Stimulated activated naive B cell treated with anti-CD40 and anti-IgM and Interleukin-4, amounts not matched to agents 10 μg/mL and 1 μg/mL and 100 μg/mL, for 72 hours (primary cell): ENCODE measurements around the gene C5orf63.

Experiments
- ATAC-seq, 2 donors: fragments of 150-1000 bp; cut with Tn5 transposase; replicated peaks; 2 replicates each; pipeline ENCODE4 v1.10.0; 2021; ENCODE audit warnings: moderate library complexity in 1 of 2
- DNase-seq: peaks from one replicate; pipeline ENCODE4 v3.0.0; 2021
- H3K27ac Mint-ChIP-seq: one replicate; pipeline ENCODE4 v1.8.0; 2022; ENCODE audit warnings: mild to moderate bottlenecking, mixed read lengths
- H3K27me3 Mint-ChIP-seq, 2 donors: one replicate each; pipeline ENCODE4 v1.8.0; 2022; ENCODE audit warnings: mixed read lengths in 2 of 2
- H3K36me3 Mint-ChIP-seq, 2 donors: one replicate each; pipeline ENCODE4 v1.8.0; 2022; ENCODE audit warnings: mixed read lengths in 2 of 2, mild to moderate bottlenecking in 1 of 2
- H3K4me1 Mint-ChIP-seq, 2 donors: one replicate each; pipeline ENCODE4 v1.8.0; 2022; ENCODE audit warnings: mixed read lengths in 2 of 2, mild to moderate bottlenecking in 1 of 2
- H3K4me3 Mint-ChIP-seq, 2 donors: one replicate each; pipeline ENCODE4 v1.8.0; 2022; ENCODE audit warnings: mild to moderate bottlenecking in 2 of 2, mixed read lengths in 2 of 2, moderate library complexity in 1 of 2
- H3K9me3 Mint-ChIP-seq, 2 donors: one replicate each; pipeline ENCODE4 v1.8.0; 2022; ENCODE audit warnings: mixed read lengths in 2 of 2, mild to moderate bottlenecking in 1 of 2

C5orf63 gene

DNA sequence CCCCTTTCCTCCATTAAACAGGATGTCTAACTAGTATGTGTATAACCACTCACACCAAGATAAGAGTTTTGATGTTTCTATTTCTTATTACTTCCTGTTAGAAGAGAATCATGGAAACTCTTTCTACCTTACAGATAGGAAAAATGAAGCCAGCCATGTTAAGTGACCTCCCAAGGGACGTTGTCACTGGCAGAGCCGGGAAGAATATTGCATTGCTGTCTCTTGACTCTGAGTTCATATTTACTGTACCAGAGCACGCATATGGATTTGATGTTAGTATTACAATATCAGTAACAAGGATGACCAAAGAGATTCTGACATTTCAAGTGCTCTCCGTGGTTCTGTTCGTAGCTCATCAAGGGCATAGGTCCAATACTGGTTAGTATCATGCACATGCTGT is 12.5 kb upstream of the C5orf63 start:
- Mint-ChIP-seq H3K4me1 (peaks cover 8 to 14% of the 10 kb centered on the region in 2 donors), H3K9me3 (no peaks in the 10 kb centered on the region), H3K27me3 (no peaks in the 10 kb centered on the region), H3K36me3 (no peaks in the 10 kb centered on the region), H3K4me3 (no peak overlapping the region), H3K27ac (no peak overlapping the region)
- DNase-seq (no peak), ATAC-seq (no peak)

DNA sequence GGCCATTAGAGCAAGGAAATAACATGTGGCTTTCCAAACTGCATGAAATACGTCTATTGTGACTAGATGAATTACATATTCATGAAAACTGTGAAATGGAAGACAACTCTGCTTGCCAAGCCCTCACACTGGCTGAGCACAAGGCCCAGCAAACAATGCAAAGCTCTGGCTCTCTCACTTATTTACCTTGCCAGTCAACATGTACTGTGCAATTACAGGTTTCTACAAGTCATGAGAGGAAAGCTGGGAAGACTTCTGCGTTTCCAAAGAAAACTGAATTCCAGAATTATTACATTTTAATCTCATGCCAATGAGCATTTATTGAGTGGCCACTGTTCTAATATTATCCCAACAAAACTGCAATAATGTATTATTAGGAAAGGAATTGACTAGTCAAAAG is 12.1 kb upstream of the C5orf63 start:
- H3K27ac Mint-ChIP-seq = no peak overlapping the region
- ATAC-seq (no peak), DNase-seq (no peak)
- no peaks in the 10 kb centered on the region for H3K9me3 Mint-ChIP-seq
- peaks cover 9 to 16% of the 10 kb centered on the region in 2 donors for H3K4me1 Mint-ChIP-seq
- no peak overlapping the region for H3K4me3 Mint-ChIP-seq
- H3K36me3 Mint-ChIP-seq = no peaks in the 10 kb centered on the region
- H3K27me3 Mint-ChIP-seq = peaks cover 0 to under 1% of the 10 kb centered on the region in 2 donors

DNA sequence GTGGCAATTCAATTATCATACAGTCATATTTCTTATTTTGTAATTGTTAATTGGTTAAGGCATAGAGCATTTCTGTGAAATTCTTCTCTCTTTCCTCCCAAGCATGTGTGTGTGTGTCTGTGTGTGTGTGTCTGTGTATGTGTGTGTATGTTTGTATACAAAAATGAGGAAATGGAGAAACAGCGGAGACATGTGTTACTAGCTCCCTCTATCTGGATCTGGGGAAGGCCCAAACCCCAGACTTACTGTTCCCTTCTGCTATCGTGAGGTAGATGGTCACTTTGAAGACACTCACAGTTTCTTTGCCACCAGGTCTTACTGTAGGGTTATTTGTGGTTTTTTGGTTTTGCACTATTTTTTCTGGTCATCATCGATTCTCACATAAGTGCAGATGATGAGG is 11.4 kb upstream of the C5orf63 start:
- Mint-ChIP-seq H3K9me3 (no peaks in the 10 kb centered on the region), H3K4me1 (peaks cover 12 to 21% of the 10 kb centered on the region in 2 donors), H3K27ac (no peak overlapping the region), H3K27me3 (peaks cover 0 to 5% of the 10 kb centered on the region in 2 donors), H3K36me3 (no peaks in the 10 kb centered on the region), H3K4me3 (no peak overlapping the region)
- ATAC-seq = no peak
- no peak for DNase-seq

DNA sequence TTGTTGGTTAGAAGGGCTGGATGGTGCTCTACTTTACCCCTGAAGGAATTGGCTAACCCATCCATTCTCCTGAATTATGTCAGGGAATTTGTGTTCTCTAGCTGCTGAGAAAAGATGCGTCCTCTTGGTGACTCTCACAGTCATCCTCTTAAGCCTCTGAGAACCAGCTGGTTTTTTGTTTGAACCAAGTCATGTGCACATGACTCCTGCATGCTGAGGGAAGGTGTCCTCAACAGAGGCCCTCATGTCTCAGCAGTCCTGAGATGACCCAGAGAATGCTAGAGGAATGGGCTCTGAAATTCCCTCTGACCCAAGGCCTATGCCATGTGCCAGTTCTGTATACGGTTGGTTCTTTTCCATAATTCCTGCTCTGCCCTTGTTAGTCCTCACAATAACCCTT is 10.4 kb upstream of the C5orf63 start:
- H3K4me1 Mint-ChIP-seq = peaks cover 7 to 14% of the 10 kb centered on the region in 2 donors
- H3K27ac Mint-ChIP-seq = no peak overlapping the region
- ATAC-seq (no peak), DNase-seq (no peak)
- peaks cover 0 to 5% of the 10 kb centered on the region in 2 donors for H3K27me3 Mint-ChIP-seq
- no peak overlapping the region for H3K4me3 Mint-ChIP-seq
- no peaks in the 10 kb centered on the region for H3K36me3 Mint-ChIP-seq
- no peaks in the 10 kb centered on the region for H3K9me3 Mint-ChIP-seq

DNA sequence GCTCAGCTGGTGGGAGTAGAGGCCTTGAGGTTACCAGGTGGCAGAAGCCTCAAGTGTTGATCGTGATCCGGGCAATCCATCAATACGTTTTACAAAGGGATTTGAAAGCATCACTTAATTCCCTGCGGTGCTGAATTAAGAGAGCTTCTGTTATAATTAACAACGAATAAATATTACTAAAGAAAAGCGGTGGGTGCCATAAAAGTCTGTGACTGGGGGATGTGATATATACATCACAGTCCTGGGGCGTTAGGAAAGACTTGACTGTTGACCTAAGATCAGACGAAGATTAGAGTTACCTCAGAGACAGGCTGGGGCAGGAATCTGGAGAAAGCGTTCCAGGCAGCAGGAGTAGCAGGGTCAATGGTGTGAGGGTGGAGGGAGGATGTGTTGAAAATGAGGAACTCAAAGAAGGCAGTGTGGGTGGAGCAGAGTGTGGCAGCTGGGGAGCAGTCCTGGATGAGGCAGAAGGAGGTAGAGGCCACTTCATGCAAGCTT is 6.7 kb upstream of the C5orf63 start:
- ATAC-seq (peak in 1 of 2 donors; percentile 52), DNase-seq (no peak)
- no peaks in the 10 kb centered on the region for H3K9me3 Mint-ChIP-seq
- H3K36me3 Mint-ChIP-seq = no peaks in the 10 kb centered on the region
- peaks cover 0 to 5% of the 10 kb centered on the region in 2 donors for H3K27me3 Mint-ChIP-seq
- H3K4me3 Mint-ChIP-seq = no peak overlapping the region
- H3K27ac Mint-ChIP-seq = no peak overlapping the region
- H3K4me1 Mint-ChIP-seq = peaks cover 4 to 7% of the 10 kb centered on the region in 2 donors

DNA sequence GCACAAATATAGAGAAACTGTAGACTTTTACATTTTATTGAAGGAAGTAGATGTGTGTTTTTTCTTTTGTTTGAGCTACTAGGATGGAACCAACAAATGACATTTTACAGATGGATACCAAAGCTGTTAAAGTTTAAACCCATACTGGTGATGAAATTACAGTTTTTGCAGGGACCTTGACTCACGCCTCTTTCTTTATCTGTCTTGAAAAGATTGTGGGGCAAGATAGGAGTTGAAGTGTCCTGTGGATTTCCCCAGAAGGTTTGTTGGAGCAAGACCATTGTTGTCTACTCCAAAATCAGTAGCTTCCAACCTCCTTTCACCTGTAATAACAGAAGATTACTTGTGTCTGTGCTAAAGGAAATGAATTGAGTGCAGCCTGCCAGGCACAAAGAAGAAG is 4.1 kb upstream of the C5orf63 start:
- H3K36me3 Mint-ChIP-seq = peaks cover 2 to 4% of the 10 kb centered on the region in 2 donors
- DNase-seq (no peak), ATAC-seq (no peak)
- H3K9me3 Mint-ChIP-seq = peaks cover 1 to 5% of the 10 kb centered on the region in 2 donors
- H3K27me3 Mint-ChIP-seq = peaks cover 0 to 5% of the 10 kb centered on the region in 2 donors
- peaks cover 7 to 8% of the 10 kb centered on the region in 2 donors for H3K4me1 Mint-ChIP-seq
- H3K4me3 Mint-ChIP-seq = no peak overlapping the region
- H3K27ac Mint-ChIP-seq = no peak overlapping the region

DNA sequence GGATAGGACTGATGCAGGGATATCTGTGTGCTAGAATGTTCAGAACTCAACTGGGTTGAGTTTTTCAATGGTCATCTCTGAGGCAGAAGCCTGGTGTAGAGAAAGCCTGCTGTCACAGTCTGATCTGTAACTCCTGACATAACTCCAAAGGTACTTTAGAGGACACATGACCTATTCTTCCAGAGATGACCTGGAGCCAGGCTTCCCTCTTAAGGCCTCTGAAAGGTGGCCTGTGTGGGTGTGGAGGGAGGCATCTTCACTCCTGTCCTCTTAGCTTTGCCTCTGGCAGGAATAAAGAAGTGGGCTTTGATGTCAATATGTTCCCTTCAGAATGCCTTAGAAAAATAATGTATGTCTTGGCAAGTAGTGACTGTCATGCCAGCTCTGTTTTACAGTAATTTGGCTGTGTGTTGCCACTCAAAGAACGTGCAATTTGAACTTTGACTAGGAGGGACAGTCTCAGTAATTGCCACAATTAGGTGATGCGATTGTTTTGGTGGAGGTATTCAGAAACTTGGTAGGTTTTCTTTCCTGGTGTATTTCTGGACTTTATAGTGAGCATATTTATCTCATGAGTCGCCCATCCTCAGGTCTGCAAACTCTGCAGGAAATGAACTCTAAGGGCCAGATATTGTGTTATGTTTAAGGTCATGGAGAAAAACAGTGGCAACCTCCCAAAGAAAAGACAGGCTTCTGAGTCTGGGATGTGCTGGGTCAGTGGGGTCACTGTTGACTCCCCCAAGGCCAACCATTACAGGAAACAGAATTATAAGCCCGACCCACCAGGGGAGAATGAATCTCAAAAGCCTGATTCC is 3.2 kb upstream of the C5orf63 start:
- no peak for ATAC-seq
- Mint-ChIP-seq H3K27ac (no peak overlapping the region), H3K27me3 (peaks cover 0 to 5% of the 10 kb centered on the region in 2 donors), H3K9me3 (peaks cover 1 to 5% of the 10 kb centered on the region in 2 donors), H3K4me1 (peaks cover 7 to 8% of the 10 kb centered on the region in 2 donors), H3K36me3 (peaks cover 2 to 4% of the 10 kb centered on the region in 2 donors), H3K4me3 (no peak overlapping the region)
- DNase-seq = no peak

DNA sequence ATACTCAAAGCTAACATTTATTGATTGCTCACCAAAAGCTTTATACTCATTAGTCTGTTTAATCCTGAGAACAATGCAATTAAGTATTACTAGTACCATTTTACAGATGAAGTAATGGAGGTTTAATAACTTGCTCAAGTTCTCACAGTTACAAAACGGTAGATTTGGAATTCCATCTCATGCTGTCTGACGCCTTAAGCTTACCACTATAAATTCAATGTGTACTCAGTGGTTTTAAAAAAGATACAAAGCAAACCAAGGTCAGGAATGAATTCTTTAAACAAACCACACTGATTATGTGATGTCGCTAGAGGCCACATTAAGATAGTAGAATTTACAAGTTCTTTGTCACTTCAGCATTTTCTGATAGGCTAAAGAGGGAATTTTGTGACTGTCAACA is 1.2 kb upstream of the C5orf63 start:
- peaks cover 0 to 4% of the 10 kb centered on the region in 2 donors for H3K4me1 Mint-ChIP-seq
- no peaks in the 10 kb centered on the region for H3K27me3 Mint-ChIP-seq
- no peak overlapping the region for H3K27ac Mint-ChIP-seq
- H3K9me3 Mint-ChIP-seq = peaks cover 1 to 5% of the 10 kb centered on the region in 2 donors
- ATAC-seq = no peak
- peaks cover 9 to 12% of the 10 kb centered on the region in 2 donors for H3K36me3 Mint-ChIP-seq
- DNase-seq = no peak
- H3K4me3 Mint-ChIP-seq = no peak overlapping the region

DNA sequence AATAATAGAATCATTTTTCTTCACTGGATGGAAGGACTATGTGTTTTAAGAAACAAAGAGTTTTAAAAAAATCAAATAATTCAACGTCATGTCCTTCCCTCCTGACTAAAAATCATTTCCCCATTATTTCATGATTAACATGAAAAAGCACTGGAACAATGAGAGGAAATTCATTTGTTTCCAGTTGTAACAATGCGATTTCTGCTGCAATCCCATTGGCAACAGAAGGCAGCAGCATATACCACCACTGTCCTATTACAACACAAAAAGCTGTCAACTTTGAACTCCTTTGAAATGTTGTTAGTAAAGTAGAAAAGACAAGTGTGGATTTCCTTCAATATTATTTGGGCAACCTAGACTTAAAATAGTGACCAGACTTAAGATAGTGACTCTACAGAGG is 3.1 kb downstream of the C5orf63 start:
- ATAC-seq = no peak
- no peak overlapping the region for H3K27ac Mint-ChIP-seq
- no peak for DNase-seq
- H3K9me3 Mint-ChIP-seq = peaks cover 1 to 5% of the 10 kb centered on the region in 2 donors
- H3K36me3 Mint-ChIP-seq = peaks cover 13 to 23% of the 10 kb centered on the region in 2 donors
- peaks cover 0 to 4% of the 10 kb centered on the region in 2 donors for H3K4me1 Mint-ChIP-seq
- H3K27me3 Mint-ChIP-seq = no peaks in the 10 kb centered on the region
- no peak overlapping the region for H3K4me3 Mint-ChIP-seq

DNA sequence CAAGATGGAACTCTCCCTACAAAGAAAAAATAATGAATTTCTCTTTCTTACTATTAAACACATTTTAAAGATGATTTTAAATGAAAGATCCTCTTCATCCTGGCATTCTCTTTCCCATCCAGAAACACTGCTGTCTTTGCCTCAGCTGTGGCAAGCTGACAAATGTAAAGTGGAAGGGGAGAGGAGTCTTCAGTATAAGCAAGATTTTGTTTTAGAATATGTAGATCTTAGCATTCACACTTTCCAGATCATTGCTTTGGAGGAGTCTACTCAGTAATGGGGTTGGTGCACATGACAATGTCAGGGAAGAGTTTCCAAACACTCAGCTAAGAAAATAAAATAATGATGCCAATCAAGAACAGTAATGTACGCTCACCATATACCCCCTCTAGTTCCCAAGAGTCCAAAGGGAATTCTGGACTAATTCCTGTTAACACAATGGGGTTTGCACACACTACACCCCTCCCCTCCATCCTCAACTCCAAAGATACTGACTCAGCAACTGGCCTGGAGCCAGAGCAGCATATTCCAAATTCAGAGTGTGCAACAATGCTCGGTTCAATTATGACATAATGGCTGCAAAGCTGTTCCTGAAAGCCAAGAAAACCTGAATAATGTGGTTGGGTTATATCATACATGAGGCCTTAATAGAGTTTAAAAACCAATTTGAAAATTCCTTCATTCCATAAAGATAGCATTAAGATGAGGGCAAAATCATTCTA is 4.6 kb downstream of the C5orf63 start:
- Mint-ChIP-seq H3K27me3 (no peaks in the 10 kb centered on the region), H3K9me3 (peaks cover 0 to under 1% of the 10 kb centered on the region in 2 donors), H3K4me3 (no peak overlapping the region), H3K27ac (no peak overlapping the region), H3K36me3 (peaks cover 13 to 19% of the 10 kb centered on the region in 2 donors), H3K4me1 (peaks cover 0 to 1% of the 10 kb centered on the region in 2 donors)
- ATAC-seq (no peak), DNase-seq (no peak)

DNA sequence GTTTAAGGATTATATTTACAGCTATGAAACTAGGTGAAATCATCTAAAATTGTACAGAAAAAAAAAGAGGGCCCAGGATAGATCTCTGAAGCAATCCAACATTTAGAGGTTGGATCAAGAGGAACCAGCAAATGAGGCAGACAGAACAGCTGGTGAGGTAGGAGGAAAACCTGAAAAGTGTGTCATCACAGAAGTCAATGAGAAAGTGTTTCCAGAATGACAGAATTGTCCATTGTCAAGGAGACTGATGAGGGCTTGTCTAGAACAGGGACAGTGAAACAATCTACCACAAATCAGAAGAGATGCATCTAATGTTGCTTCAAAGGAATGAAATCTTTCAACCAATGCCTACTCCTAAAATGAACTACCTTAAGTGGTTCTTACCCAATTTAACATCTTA is 6.6 kb downstream of the C5orf63 start:
- H3K4me1 Mint-ChIP-seq = no peaks in the 10 kb centered on the region
- H3K36me3 Mint-ChIP-seq = peaks cover 13 to 18% of the 10 kb centered on the region in 2 donors
- no peak overlapping the region for H3K4me3 Mint-ChIP-seq
- no peak overlapping the region for H3K27ac Mint-ChIP-seq
- ATAC-seq (no peak), DNase-seq (no peak)
- H3K9me3 Mint-ChIP-seq = no peaks in the 10 kb centered on the region
- no peaks in the 10 kb centered on the region for H3K27me3 Mint-ChIP-seq

DNA sequence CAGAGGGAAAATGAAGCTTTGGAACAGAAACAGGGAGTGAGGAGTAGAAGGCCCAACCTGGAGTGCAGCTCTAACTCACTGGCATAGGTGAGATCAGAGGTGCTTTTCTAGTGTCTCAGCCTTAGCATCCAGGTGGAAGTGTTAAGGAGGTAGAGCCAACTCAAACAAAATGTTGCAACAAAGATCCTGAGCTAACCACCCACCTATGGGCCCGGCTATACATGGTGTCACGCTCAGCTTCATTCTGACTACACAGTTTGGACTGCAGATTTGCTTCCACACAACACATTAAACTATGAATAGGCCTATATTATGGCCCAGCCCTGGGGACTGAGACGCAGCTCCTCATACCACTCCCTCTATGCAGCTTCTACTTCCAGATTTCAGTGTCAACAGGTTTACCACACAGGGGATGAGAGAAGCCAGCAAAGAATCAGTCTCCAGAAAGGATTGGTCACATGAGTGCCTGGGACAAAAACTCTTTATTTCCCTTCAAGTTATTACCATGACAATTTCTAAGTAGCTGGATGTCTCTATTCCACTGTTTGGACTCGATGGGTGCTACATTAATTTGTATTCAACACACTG is 9.0 kb downstream of the C5orf63 start:
- DNase-seq (no peak), ATAC-seq (no peak)
- Mint-ChIP-seq H3K27me3 (no peaks in the 10 kb centered on the region), H3K4me3 (no peak overlapping the region), H3K4me1 (peaks cover 4 to 12% of the 10 kb centered on the region in 2 donors), H3K27ac (no peak overlapping the region), H3K9me3 (no peaks in the 10 kb centered on the region), H3K36me3 (peaks cover 7 to 13% of the 10 kb centered on the region in 2 donors)

DNA sequence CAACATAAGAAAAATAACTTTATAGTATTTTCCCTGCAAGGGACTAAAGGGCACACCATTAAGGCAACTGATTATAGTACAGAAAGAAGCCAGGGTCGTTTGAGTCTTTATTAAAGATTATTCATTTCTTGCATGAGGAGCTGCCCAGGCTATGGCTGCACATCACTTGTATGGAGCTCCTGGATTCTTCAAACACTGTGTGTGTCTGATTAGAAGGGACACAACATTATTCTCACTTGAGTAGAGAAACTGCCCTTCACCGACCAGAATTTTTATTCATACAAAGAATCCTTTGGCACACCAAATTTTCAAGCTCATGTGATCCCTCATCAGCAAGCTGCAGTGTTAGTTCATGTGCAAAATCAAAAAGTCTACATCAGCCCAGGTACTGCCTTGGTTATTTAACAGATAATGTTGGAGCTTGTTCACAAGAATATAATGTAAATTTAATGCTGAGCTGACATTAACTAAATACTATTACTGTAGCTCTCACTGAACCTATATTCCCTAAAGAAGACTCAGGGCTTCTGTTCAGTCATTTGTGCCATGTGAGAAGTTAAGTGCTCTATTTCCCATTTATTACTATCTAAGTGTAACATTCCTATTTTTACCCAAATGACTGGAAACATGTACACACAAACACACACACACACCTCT is 9.9 kb downstream of the C5orf63 start:
- H3K4me1 Mint-ChIP-seq = peaks cover 4 to 12% of the 10 kb centered on the region in 2 donors
- H3K36me3 Mint-ChIP-seq = peaks cover 6 to 8% of the 10 kb centered on the region in 2 donors
- no peak for DNase-seq
- H3K4me3 Mint-ChIP-seq = no peak overlapping the region
- ATAC-seq = no peak
- H3K9me3 Mint-ChIP-seq = no peaks in the 10 kb centered on the region
- no peak overlapping the region for H3K27ac Mint-ChIP-seq
- H3K27me3 Mint-ChIP-seq = no peaks in the 10 kb centered on the region

DNA sequence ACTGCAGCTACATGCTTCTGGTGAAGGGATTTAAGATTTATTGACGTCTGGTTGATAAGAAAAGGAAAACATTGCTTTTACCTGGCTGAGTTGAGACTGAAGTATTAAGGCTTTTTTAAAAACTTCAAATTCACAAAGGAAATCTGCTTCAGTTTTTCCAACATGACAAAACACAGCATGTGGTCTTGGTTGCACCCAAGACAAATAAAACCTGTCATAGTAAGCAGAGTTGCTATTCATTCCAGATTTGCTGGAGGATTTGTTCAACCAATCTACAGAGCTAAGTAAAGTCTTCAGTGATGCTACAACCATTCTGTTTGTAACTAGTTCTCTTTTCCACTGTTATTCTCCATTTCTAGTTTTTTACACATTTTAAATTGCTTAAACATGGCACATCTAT is 11.3 kb downstream of the C5orf63 start:
- H3K27ac Mint-ChIP-seq = no peak overlapping the region
- no peak for ATAC-seq
- H3K4me1 Mint-ChIP-seq = peaks cover 4 to 12% of the 10 kb centered on the region in 2 donors
- no peak overlapping the region for H3K4me3 Mint-ChIP-seq
- peaks cover 10 to 12% of the 10 kb centered on the region in 2 donors for H3K36me3 Mint-ChIP-seq
- H3K9me3 Mint-ChIP-seq = no peaks in the 10 kb centered on the region
- H3K27me3 Mint-ChIP-seq = no peaks in the 10 kb centered on the region
- DNase-seq = no peak
